ENCODE data around the gene LNPEP. TPM values are rescaled to one million over a fixed set of nuclear protein-coding genes. Genes with fewer than 3 reads are reported as not detected.

LNPEP gene
- total and polyA plus RNA-seq, 4 donors = 1.9 to 19.7 (median 9.5) TPM

GRCh38 chr5:96991708-96992107, 55.8 kb downstream of the LNPEP start:
- no peak overlapping the region for H3K27ac ChIP-seq (ENCODE audit: low read depth in 1 of 2, low read length in 2 of 2)
- no peak overlapping the region for H3K9ac ChIP-seq (ENCODE audit: low read depth in 1 of 2, low read length in 2 of 2)
- H3K9me3 ChIP-seq (ENCODE audit: control insufficient read depth in 4 of 4, low read length in 3 of 4) = no peaks in the 10 kb centered on the region
- no peak for DNase-seq (ENCODE audit: low spot score)
- H3K36me3 ChIP-seq (ENCODE audit: control insufficient read depth in 4 of 4, insufficient read depth in 3 of 4, low read depth in 1 of 4, low read length in 3 of 4) = peaks cover 0 to 22% (median 17%) of the 10 kb centered on the region in 4 donors
- TF ChIP-seq RAD21 (IDR thresholded peaks at IDR 0.05) (no peak), HNF4G (IDR thresholded peaks at IDR 0.05) (no peak), FOXA2 (IDR thresholded peaks at IDR 0.05) (no peak), HNF4A (conservative IDR thresholded peaks at IDR 0.05) (no peak)
- peaks cover 0 to 3% (median 0%) of the 10 kb centered on the region in 4 donors for H3K4me1 ChIP-seq (ENCODE audit: control insufficient read depth in 4 of 4, insufficient read depth in 4 of 4, low read length in 3 of 4)
- no peaks in the 10 kb centered on the region for H3K27me3 ChIP-seq (ENCODE audit: control insufficient read depth in 4 of 4, insufficient read depth in 4 of 4, low read length in 3 of 4)
- H3K4me3 ChIP-seq (ENCODE audit: low read depth in 1 of 3, low read length in 3 of 3) = no peak overlapping the region

GRCh38 chr5:96993760-96994159, 57.9 kb downstream of the LNPEP start:
- H3K9ac ChIP-seq (ENCODE audit: low read depth in 1 of 2, low read length in 2 of 2) = no peak overlapping the region
- no peak for DNase-seq (ENCODE audit: low spot score)
- H3K27ac ChIP-seq (ENCODE audit: low read depth in 1 of 2, low read length in 2 of 2) = no peak overlapping the region
- H3K9me3 ChIP-seq (ENCODE audit: control insufficient read depth in 4 of 4, low read length in 3 of 4) = no peaks in the 10 kb centered on the region
- H3K27me3 ChIP-seq (ENCODE audit: control insufficient read depth in 4 of 4, insufficient read depth in 4 of 4, low read length in 3 of 4) = no peaks in the 10 kb centered on the region
- H3K4me3 ChIP-seq (ENCODE audit: low read depth in 1 of 3, low read length in 3 of 3) = no peak overlapping the region
- TF ChIP-seq NR2F2 (IDR thresholded peaks at IDR 0.05) = no peak
- TF ChIP-seq CTCF (IDR thresholded peaks at IDR 0.05; ENCODE audit: low read depth, low read length, missing input control) = no peak
- TF ChIP-seq EGR1 (IDR thresholded peaks at IDR 0.05; ENCODE audit: low read depth in 2 of 2) = no peak
- TF ChIP-seq ZBTB33 (IDR thresholded peaks at IDR 0.05) = no peak
- no peak for TF ChIP-seq HNF4A (conservative IDR thresholded peaks at IDR 0.05)
- no peak for TF ChIP-seq ATF3 (IDR thresholded peaks at IDR 0.05)
- no peak for TF ChIP-seq FOXA1 (IDR thresholded peaks at IDR 0.05)
- no peak for TF ChIP-seq RAD21 (IDR thresholded peaks at IDR 0.05)
- TF ChIP-seq HNF4G (IDR thresholded peaks at IDR 0.05) = no peak
- TF ChIP-seq JUND (IDR thresholded peaks at IDR 0.05) = no peak
- no peak for TF ChIP-seq MAX (IDR thresholded peaks at IDR 0.05)
- TF ChIP-seq RXRA (IDR thresholded peaks at IDR 0.05) = no peak
- no peak for TF ChIP-seq SP1 (IDR thresholded peaks at IDR 0.05)
- H3K36me3 ChIP-seq (ENCODE audit: control insufficient read depth in 4 of 4, insufficient read depth in 3 of 4, low read depth in 1 of 4, low read length in 3 of 4) = peaks cover 1 to 25% (median 14%) of the 10 kb centered on the region in 4 donors
- 95% methylated on average over 2 of the region's 2 CpGs for WGBS
- H3K4me1 ChIP-seq (ENCODE audit: control insufficient read depth in 4 of 4, insufficient read depth in 4 of 4, low read length in 3 of 4) = no peaks in the 10 kb centered on the region

GRCh38 chr5:96994493-96994892, 58.6 kb downstream of the LNPEP start:
- H3K27ac ChIP-seq (ENCODE audit: low read depth in 1 of 2, low read length in 2 of 2) = no peak overlapping the region
- peaks cover 0 to 4% (median 0%) of the 10 kb centered on the region in 4 donors for H3K4me1 ChIP-seq (ENCODE audit: control insufficient read depth in 4 of 4, insufficient read depth in 4 of 4, low read length in 3 of 4)
- H3K9me3 ChIP-seq (ENCODE audit: control insufficient read depth in 4 of 4, low read length in 3 of 4) = no peaks in the 10 kb centered on the region
- no peaks in the 10 kb centered on the region for H3K27me3 ChIP-seq (ENCODE audit: control insufficient read depth in 4 of 4, insufficient read depth in 4 of 4, low read length in 3 of 4)
- H3K36me3 ChIP-seq (ENCODE audit: control insufficient read depth in 4 of 4, insufficient read depth in 3 of 4, low read depth in 1 of 4, low read length in 3 of 4) = peaks cover 1 to 25% (median 14%) of the 10 kb centered on the region in 4 donors
- no peak for TF ChIP-seq YY1 (IDR thresholded peaks at IDR 0.05)
- no peak for TF ChIP-seq SP1 (IDR thresholded peaks at IDR 0.05)
- no peak for TF ChIP-seq NR2F2 (IDR thresholded peaks at IDR 0.05)
- no peak for TF ChIP-seq RXRA (IDR thresholded peaks at IDR 0.05)
- no peak for TF ChIP-seq RAD21 (IDR thresholded peaks at IDR 0.05)
- no peak for TF ChIP-seq MAX (IDR thresholded peaks at IDR 0.05)
- no peak for TF ChIP-seq HNF4A (conservative IDR thresholded peaks at IDR 0.05)
- TF ChIP-seq REST (IDR thresholded peaks at IDR 0.05) = no peak
- no peak for TF ChIP-seq JUND (IDR thresholded peaks at IDR 0.05)
- TF ChIP-seq FOXA2 (IDR thresholded peaks at IDR 0.05) = no peak
- no peak for TF ChIP-seq GABPA (IDR thresholded peaks at IDR 0.05 in 1 of 2, conservative IDR thresholded peaks at IDR 0.05 in 1 of 2)
- no peak overlapping the region for H3K9ac ChIP-seq (ENCODE audit: low read depth in 1 of 2, low read length in 2 of 2)
- DNase-seq (ENCODE audit: low spot score) = no peak
- no peak overlapping the region for H3K4me3 ChIP-seq (ENCODE audit: low read depth in 1 of 3, low read length in 3 of 3)
- 96% methylated on average over 3 of the region's 3 CpGs for WGBS

Data from liver (tissue), 9 donors.